K562 (cell line): Measurements from ENCODE around the gene SYT1. TPM values are rescaled to one million over a fixed set of nuclear protein-coding genes. Genes with fewer than 3 reads are reported as not detected.

Experiments used
- ATAC-seq: fragments of 200-7000 bp; cut with Tn5 transposase; 3 replicates; pipeline ENCODE4 v1.9.1; 2020; ENCODE audit warnings: moderate library complexity
- BruUV-seq: library from RNA; stranded (reverse); fragments of 400-500 nt; replicated peaks from 2 replicates; lab custom pipeline; 2021; lab: Mats Ljungman, UMichigan
- CTCF ChIA-PET: fragments of 300-600 bp; formaldehyde crosslinking; extraction: SDS; loops from one replicate; lab custom pipeline; 2021; ENCODE audit warnings: low intra/inter-chr PET ratio; lab: Yijun Ruan, JAX
- POLR2A ChIA-PET: fragments of 300-600, 350-650 bp; sonication (Branson Sonifier 250); formaldehyde crosslinking; extraction: SDS; loops from one replicate; lab custom pipeline; 2021; ENCODE audit warnings: antibody characterized with exemption, inconsistent platforms; lab: Yijun Ruan, JAX
- DNase-seq, 4 experiments: peaks; one replicate each; pipeline versions ENCODE4 v3.0.0 to v3.0.0-alpha.2; 2011 to 2018; ENCODE audit warnings: low spot score in 3 of 4, mixed read lengths in 3 of 4; ENCODE audit errors: extremely low read depth in 1 of 4
- FAIRE-seq: peaks from 2 replicates; lab custom pipeline; 2011; peaks lifted over from hg19 to GRCh38; lab: Jason Lieb, UNC
- H2AFZ ChIP-seq: 2 replicates; pipeline ENCODE4 v1.6.0; 2011; ENCODE audit warnings: low read depth, low read length, control low read depth, inconsistent platforms
- H3K27ac ChIP-seq: fragments of 200-600 bp; 3 replicates; pipeline ENCODE4 v1.8.0; 2011; ENCODE audit warnings: low read depth, mild to moderate bottlenecking, control low read depth, inconsistent platforms, low read length, moderate library complexity, mixed read lengths; ENCODE audit errors: extremely low read depth
- H3K27me3 ChIP-seq, 2 experiments: fragments of 300-600 bp in 1 of 2; 2 replicates in 1 of 2; 3 replicates in 1 of 2; pipeline versions ENCODE4 v1.6.0 to v1.8.0; 2011; ENCODE audit warnings: inconsistent platforms in 2 of 2, low read length in 2 of 2, mild to moderate bottlenecking in 1 of 2, mixed read lengths in 1 of 2, moderate library complexity in 1 of 2; ENCODE audit not compliant: control insufficient read depth in 2 of 2, insufficient read depth in 2 of 2
- H3K36me3 ChIP-seq: fragments of 300-600 bp; 3 replicates; pipeline ENCODE4 v1.8.0; 2011; ENCODE audit warnings: mild to moderate bottlenecking, low read length, inconsistent platforms; ENCODE audit not compliant: control insufficient read depth, insufficient read depth
- H3K4me1 ChIP-seq, 2 experiments: fragments of 200-600 bp in 1 of 2; replicated peaks in 1 of 2; 2 replicates in 1 of 2; 3 replicates in 1 of 2; pipeline versions ENCODE4 v1.5.1 to v1.8.0; 2011; ENCODE audit warnings: inconsistent platforms in 2 of 2, low read length in 2 of 2, mild to moderate bottlenecking in 1 of 2, mixed read lengths in 1 of 2, moderate library complexity in 1 of 2; ENCODE audit not compliant: control insufficient read depth in 2 of 2, insufficient read depth in 2 of 2
- H3K4me2 ChIP-seq: 2 replicates; pipeline ENCODE4 v1.6.1; 2011; ENCODE audit warnings: low read length, control low read depth, inconsistent platforms, mixed read lengths; ENCODE audit not compliant: insufficient read depth
- H3K4me3 ChIP-seq: fragments of 200-600 bp; sonication (generic), shearing (Covaris generic); 2 replicates; pipeline ENCODE4 v1.5.1; 2016; ENCODE audit warnings: control low read depth, inconsistent platforms
- H3K79me2 ChIP-seq: fragments of 200-600 bp; 3 replicates; pipeline ENCODE4 v1.8.0; 2011; ENCODE audit warnings: low read length, inconsistent platforms; ENCODE audit not compliant: control insufficient read depth, insufficient read depth
- H3K9ac ChIP-seq, 2 experiments: 2 replicates each; pipeline versions ENCODE4 v1.6.0 to v1.6.1; 2011; ENCODE audit warnings: low read depth in 2 of 2, low read length in 2 of 2, control low read depth in 1 of 2, inconsistent platforms in 1 of 2, mild to moderate bottlenecking in 1 of 2, mixed read lengths in 1 of 2; ENCODE audit not compliant: insufficient read depth in 1 of 2
- H3K9me1 ChIP-seq: one replicate; pipeline ENCODE4 v1.6.0; 2011; ENCODE audit warnings: inconsistent platforms, mild to moderate bottlenecking, low read length, moderate library complexity; ENCODE audit not compliant: control insufficient read depth, insufficient read depth
- H3K9me3 ChIP-seq: replicated peaks from 2 replicates; pipeline ENCODE4 v1.5.1; 2011; ENCODE audit warnings: low read depth, low read length, inconsistent platforms; ENCODE audit not compliant: control insufficient read depth, insufficient read depth
- H4K20me1 ChIP-seq: replicated peaks from 2 replicates; pipeline ENCODE4 v1.6.1; 2011; ENCODE audit warnings: low read length, inconsistent platforms, mixed read lengths; ENCODE audit not compliant: control insufficient read depth, insufficient read depth
- ATF6 ChIP-seq: sonication (generic); formaldehyde crosslinking; IDR thresholded peaks from 2 replicates; pipeline ENCODE4 v1.4.0; 2020; ENCODE audit warnings: mild to moderate bottlenecking, missing genetic modification reagents
- COPS2 ChIP-seq: fragments of 450-650 bp; conservative IDR thresholded peaks from 2 replicates; pipeline ENCODE4 v1.6.1; 2016; ENCODE audit warnings: mild to moderate bottlenecking, moderate library complexity
- CUX1 ChIP-seq: fragments of 200-800 bp; sonication (Bioruptor generic); IDR thresholded peaks from 2 replicates; pipeline ENCODE4 v1.6.1; 2016; ENCODE audit warnings: missing genetic modification characterization, missing compliant biosample characterization
- ETS1 ChIP-seq: conservative IDR thresholded peaks from 2 replicates; pipeline ENCODE4 v1.6.1; 2011; ENCODE audit warnings: low read depth, mild to moderate bottlenecking, low read length; ENCODE audit not compliant: control insufficient read depth
- FOSL1 ChIP-seq: fragments of 200-800 bp; sonication (Bioruptor generic); conservative IDR thresholded peaks from 2 replicates; pipeline ENCODE4 v1.6.1; 2016; ENCODE audit warnings: missing genetic modification characterization, missing compliant biosample characterization
- HLTF ChIP-seq: fragments of 450-650 bp; IDR thresholded peaks from 2 replicates; pipeline ENCODE4 v1.6.1; 2016
- KDM4B ChIP-seq, 2 experiments: fragments of 450-650 bp in 1 of 2; sonication (generic) in 1 of 2; IDR thresholded peaks; 2 replicates each; pipeline ENCODE4 v1.6.1; 2016 to 2017; ENCODE audit warnings: borderline replicate concordance in 2 of 2, antibody characterized with exemption in 1 of 2, low read depth in 1 of 2, mild to moderate bottlenecking in 1 of 2
- MAFG ChIP-seq: fragments of 450-650 bp; conservative IDR thresholded peaks from 2 replicates; pipeline ENCODE4 v1.6.1; 2016; ENCODE audit warnings: missing genetic modification characterization, missing compliant biosample characterization
- PHF20 ChIP-seq: fragments of 450-650 bp; IDR thresholded peaks from 2 replicates; pipeline ENCODE4 v1.6.1; 2018; ENCODE audit not compliant: partially characterized antibody
- POU5F1 ChIP-seq: fragments of 150-350 bp; IDR thresholded peaks from 2 replicates; pipeline ENCODE4 v1.6.1; 2014; ENCODE audit warnings: borderline replicate concordance, low read length, low read depth, mild to moderate bottlenecking; ENCODE audit not compliant: partially characterized antibody
- RAD51 ChIP-seq: fragments of 450-650 bp; IDR thresholded peaks from 2 replicates; pipeline ENCODE4 v1.7.1; 2016; ENCODE audit warnings: low read depth, mild to moderate bottlenecking, borderline replicate concordance
- RHOXF2B ChIP-seq: fragments of 250-450 bp; sonication (Bioruptor Pico); conservative IDR thresholded peaks from 2 replicates; pipeline ENCODE4 v1.5.1; 2021
- ZBTB17 ChIP-seq: fragments of 450-650 bp; formaldehyde crosslinking; IDR thresholded peaks from 2 replicates; pipeline ENCODE4 v1.4.0; 2020; ENCODE audit warnings: mild to moderate bottlenecking
- ZFP1 ChIP-seq: fragments of 450-650 bp; formaldehyde crosslinking; IDR thresholded peaks from 2 replicates; pipeline ENCODE4 v1.4.0; 2020; ENCODE audit warnings: mild to moderate bottlenecking, mixed read lengths
- ZNF324 ChIP-seq: fragments of 250-450 bp; sonication (Bioruptor Pico); IDR thresholded peaks from 2 replicates; pipeline ENCODE4 v1.4.0; 2020; ENCODE audit warnings: mild to moderate bottlenecking
- ZNF717 ChIP-seq: fragments of 250-450 bp; sonication (Bioruptor Pico); IDR thresholded peaks from 2 replicates; pipeline ENCODE4 v1.5.0; 2021
- WGBS: fragments of 100-300 bp; shearing (Covaris generic); methylation state at CpG from one replicate; pipeline ENCODE4 v1.1.6; 2016; ENCODE audit warnings: low coverage, mixed read lengths; ENCODE audit not compliant: insufficient coverage; ENCODE audit errors: missing lambda C conversion rate; 5-methylcytosine and 5-hydroxymethylcytosine counted together
- in situ Hi-C: fragments of 300-500 bp; cut with MboI; formaldehyde crosslinking; loops from 4 replicates; pipeline ENCODE4 v1.15.0; 2018; ENCODE audit warnings: inconsistent platforms, mixed read lengths
- intact Hi-C: fragments of 100-400 bp; cut with micrococcal nuclease; formaldehyde crosslinking; loops from 2 replicates; pipeline ENCODE4 v1.14.2; 2022
- polyA plus RNA-seq, 8 experiments: library from polyadenylated mRNA; depleted of rRNA in 4 of 8; stranded (reverse) in 5 of 8; unstranded in 3 of 8; fragments of >200 nt; fragmentation: Nextera tagmentation in 2 of 8; fragmentation: Illumina TruSeq in 1 of 8; extraction: Ambion mirVana in 2 of 8; extraction: Trizol in 1 of 8; gene quantifications; 2 replicates each; pipeline versions ENCODE4 v1.2.1 to v1.2.3, GENCODE V29; 2011 to 2014; ENCODE audit warnings: inconsistent platforms in 1 of 8, missing spikeins in 1 of 8
- total RNA-seq, 7 experiments: library from RNA; depleted of rRNA in 6 of 7; stranded (reverse); fragments of >200 nt in 6 of 7; fragmentation: Illumina TruSeq in 2 of 7; extraction: Trizol in 2 of 7; gene quantifications; 2 replicates each; pipeline versions ENCODE4 v1.2.1 to v1.2.3, GENCODE V29; 2011 to 2021; ENCODE audit warnings: low replicate concordance in 1 of 7

The SYT1 gene
- total and polyA plus RNA-seq, 9 of the 15 experiments (the other 6 are each of a cell fraction or from before 2014, with no cell fraction given) = 0.03 to 0.13 (median 0.07) TPM; not detected in 4

GRCh38 chr12:79333144-79333543, 468.6 kb downstream of the SYT1 start:
- Histone ChIP-seq H3K27ac (no peak overlapping the region), H3K79me2 (no peaks in the 10 kb centered on the region), H3K27me3 (no peaks in the 10 kb centered on the region), H3K9ac (no peak overlapping the region), H3K9me3 (no peaks in the 10 kb centered on the region), H4K20me1 (no peaks in the 10 kb centered on the region), H3K36me3 (no peaks in the 10 kb centered on the region), H3K9me1 (no peaks in the 10 kb centered on the region), H3K4me1 (no peaks in the 10 kb centered on the region), H2AFZ (no peak overlapping the region), H3K4me2 (no peak overlapping the region), H3K4me3 (no peak overlapping the region)
- intact Hi-C loops (no loop called here), in situ Hi-C loops (no loop called here)
- BruUV-seq = no TSS peak
- ATAC-seq (no peak), DNase-seq (no peak), FAIRE-seq (no peak)
- 0% methylated on average over 2 of the region's 3 CpGs for WGBS
- ChIA-PET CTCF (no interaction called here), POLR2A (no interaction called here)
- TF ChIP-seq ZFP1 (CRISPR knock-in tag) (no peak), ZNF717 (no peak), HLTF (no peak), CUX1 (CRISPR knock-in tag) (no peak), COPS2 (no peak), MAFG (tag) (no peak), ETS1 (no peak), ZNF324 (CRISPR knock-in tag) (no peak), PHF20 (no peak), ZBTB17 (CRISPR knock-in tag) (no peak), RAD51 (no peak), POU5F1 (no peak), ATF6 (CRISPR knock-in tag) (no peak), RHOXF2B (CRISPR knock-in tag) (no peak), KDM4B (IDR thresholded peaks at IDR 0.05; ENCODE audit: borderline replicate concordance in 2 of 2, low read depth in 1 of 2) (no peak), FOSL1 (tag) (no peak)
